ENCODE results near the gene EPG5.
"Not testable (repeated sequence)": the region's sequence is repeated elsewhere in the genome, so short reads cannot be mapped to it uniquely, and the experiment has no call there.

EPG5 gene

GRCh38 chr18:45863469-45863868, 103.7 kb downstream of the EPG5 start:
- no peak for DNase-seq

DNA sequence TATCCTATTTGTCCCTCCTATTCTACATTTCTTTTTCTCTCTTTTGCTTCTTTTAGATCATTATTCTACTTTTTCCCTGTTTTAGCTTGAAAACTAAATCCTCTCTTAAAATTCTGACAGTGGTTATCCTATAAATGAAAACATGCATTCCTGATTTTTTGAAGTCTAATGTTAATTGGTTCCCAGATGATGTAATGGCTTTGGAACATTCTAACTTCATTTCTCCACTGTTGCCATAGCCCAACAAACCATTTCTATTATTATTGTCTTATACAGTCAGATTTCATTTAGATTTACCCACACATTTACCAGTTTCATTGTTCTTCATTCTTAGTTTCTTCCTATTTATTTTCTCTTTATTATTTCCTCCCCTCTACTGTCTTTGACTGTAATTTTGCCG, 105.2 kb downstream of the EPG5 start:
- DNase-seq = no peak

DNA sequence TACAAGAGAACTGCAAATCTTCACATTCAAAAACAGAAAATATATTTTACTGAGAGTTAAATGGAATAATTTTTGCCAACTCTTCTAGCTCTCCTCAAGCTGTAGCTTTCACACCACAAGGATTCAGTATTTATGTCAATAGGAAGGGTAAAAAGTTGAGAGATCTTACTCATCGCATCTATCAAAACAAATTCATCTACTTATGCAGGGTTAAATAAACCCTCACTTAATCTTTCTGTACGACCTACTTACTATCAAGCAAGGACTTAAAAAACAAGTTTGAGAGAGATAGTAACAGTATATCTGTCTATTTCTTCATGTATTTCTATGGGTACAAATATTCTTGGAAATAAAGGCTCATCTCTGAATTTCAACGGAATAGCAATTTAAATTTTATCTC, 106.2 kb downstream of the EPG5 start:
- DNase-seq = no peak

- no peak for DNase-seq
Observed at GRCh38 chr18:45860492-45860891, 106.6 kb downstream of the EPG5 start.

DNA sequence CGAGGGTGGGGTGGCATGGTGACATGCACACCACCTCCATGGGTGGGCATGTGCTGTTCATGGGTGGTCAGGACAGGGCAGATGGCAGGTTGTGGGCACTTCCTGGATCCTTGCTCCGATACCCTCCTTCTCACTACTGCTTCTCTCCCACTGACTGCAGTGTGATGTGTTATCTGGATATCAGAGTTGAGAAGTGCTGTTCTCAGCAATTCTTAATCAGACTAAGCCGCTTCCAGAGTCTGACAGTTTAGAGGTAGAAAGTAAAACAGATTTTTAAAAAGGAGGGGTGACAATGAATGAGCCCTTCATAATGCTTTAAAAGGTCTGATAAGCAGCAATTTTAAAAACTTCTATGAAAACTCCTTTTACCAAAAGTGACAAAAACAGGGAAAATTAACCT, 107.8 kb downstream of the EPG5 start:
- no peak for DNase-seq

GRCh38 chr18:45856531-45856930, 110.6 kb downstream of the EPG5 start:
- DNase-seq = no peak

DNA sequence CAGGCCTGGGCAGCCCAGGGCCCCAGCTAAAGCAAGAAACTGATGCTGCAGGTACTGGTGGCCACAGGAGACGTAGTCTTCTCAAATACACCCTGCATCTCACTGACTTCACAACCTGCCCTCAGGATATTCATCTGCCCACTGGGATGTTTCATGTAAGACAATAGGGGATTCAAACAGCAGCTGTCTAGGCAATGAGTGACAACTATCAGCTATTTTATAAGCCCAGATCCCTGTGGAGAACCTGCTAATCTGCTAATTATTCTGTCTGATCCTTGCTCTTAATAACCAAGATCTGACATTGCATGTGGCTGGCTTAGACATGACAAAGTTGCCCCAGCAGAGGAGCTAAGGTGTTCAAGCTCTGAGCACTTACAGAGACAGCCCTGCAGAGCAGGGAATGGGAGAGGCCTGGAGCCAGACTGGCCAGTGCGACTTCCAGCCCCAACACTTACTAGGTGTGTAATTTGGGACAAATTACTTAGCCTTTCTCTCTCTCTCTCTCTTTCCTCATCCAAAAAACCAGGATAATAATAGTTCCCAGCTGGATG, 113.0 kb downstream of the EPG5 start:
- DNase-seq = no peak

DNA sequence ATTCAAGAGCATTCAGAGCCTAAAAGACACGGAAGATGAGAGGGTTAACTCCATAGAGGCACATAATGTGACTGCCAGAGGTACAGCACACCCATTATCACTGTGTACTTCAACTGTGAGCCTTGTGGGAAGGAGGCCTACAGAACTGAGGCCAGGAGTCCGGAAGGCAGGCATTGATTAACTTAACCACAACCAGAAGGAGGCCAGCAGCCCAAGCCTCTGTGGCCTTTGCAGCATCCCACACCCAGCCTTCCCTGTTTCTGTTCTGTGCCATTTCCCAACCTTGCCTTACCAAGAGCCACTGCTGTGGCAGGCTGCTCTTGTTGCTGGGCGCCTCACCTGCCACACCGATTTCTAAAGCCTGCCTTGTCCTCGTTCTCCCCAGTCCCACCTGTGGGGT, 114.5 kb downstream of the EPG5 start:
- DNase-seq = no peak

- no peak for DNase-seq
Observed at GRCh38 chr18:45851161-45851925, 115.8 kb downstream of the EPG5 start.

GRCh38 chr18:45850021-45850420, 117.1 kb downstream of the EPG5 start:
- no peak for DNase-seq

GRCh38 chr18:45849529-45849928, 117.6 kb downstream of the EPG5 start:
- no peak for DNase-seq

GRCh38 chr18:45848643-45849042, 118.5 kb downstream of the EPG5 start:
- DNase-seq = not testable (repeated sequence)

GRCh38 chr18:45847119-45847518, 120.0 kb downstream of the EPG5 start:
- DNase-seq = no peak

DNA sequence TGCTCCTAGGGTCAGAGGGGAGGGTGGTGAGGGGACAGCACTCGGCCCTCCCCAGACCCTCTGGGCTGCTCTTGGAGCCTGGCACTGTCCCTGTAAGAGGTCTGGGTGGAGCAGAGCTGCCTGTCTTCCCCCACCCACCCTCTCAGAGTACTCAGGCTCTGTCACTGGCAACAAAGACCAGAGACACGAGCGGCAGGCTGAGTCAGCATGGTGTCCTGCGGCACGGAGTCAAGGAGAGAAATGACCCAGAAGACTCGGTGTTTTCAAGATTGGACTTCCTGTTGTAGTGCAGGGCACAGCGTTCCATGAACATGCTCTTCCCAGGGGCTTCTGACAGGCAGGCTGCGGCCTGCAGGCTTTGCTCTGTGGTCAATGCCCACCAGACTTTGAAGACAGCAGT, 121.7 kb downstream of the EPG5 start:
- no peak for DNase-seq

DNA sequence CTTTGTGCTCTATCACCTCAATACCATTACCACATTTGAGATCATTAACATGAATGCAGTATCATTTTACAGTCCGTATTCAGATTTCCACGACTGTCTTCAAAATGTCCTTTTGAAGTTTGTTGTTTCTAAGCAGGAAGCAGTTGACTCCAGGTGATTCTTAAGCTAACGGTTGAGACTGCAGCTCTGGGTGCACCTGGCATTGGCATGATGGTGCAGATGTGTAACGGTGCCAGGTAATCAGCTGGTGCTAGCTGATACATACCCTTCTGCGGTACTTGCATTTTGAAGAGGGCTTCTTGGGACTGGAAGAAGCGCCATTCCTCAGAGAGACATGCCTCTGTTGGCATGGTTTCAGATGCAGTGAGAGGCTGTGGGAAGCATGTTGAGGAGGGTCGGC, 122.2 kb downstream of the EPG5 start:
- no peak for DNase-seq

GRCh38 chr18:45843019-45843418, 124.1 kb downstream of the EPG5 start:
- DNase-seq = no peak

DNA sequence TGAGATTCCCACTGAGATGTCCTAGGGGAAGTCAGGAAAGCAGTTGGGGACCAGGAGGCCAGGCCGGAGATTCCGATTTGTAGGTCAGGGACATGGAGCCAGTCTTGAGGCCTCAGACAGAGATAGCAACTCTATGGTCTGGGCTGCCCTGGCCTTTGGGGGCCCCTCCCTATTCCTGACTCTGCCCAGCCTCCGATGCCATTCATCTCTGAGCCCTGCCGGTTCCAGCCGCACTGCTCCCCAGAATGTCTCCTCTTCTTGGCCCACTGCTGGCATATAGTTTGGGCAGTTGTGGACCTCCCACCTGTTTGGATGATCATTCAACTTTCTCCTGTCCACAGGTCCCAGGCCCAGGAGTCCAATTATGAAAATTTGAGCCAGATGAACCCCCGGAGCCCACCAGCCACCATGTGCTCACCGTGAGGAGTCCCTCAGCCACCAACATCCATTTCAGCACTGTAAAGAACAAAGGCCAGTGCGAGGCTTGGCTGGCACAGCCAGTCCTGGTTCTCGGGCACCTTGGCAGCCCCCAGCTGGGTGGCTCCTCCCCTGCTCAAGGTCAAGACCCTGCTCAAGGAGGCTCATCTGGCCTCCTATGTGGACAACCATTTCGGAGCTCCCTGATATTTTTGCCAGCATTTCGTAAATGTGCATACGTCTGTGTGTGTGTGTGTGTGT, 125.2 kb downstream of the EPG5 start:
- no peak for DNase-seq

DNA sequence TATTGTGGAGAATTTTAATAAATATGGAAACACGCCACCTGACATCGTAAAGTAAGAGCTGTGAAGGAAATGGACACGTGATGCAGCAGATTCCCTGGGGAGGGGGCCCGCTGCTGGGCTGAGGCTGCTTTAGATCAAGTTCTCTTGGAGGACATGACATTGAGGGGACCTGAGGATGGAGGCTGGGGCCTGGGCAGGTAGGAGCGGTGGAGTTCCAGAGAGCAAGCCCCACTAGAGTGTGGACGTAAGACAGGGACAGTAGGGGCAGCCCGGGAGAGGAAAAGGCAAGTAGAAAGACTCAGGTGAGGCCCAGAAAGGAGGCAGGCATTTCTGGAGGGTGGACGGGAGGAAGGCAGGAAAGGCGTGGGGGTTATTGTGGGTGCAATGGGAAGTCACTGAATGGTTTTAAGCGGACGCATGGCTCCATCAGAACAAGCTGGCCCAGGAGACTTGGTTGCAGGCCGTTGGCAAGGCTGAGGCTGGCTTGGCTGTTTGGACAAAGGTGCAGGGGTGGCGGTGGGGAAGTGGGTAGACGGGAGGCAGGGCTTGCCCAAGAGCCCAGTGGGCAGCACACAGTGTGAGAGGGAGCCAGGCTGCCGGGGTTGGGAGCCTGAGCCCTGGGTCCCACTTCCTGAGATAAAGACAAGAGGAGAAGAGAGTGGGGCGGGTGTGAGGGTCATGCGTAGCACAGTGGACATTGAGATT, 125.9 kb downstream of the EPG5 start:
- DNase-seq = no peak

DNA sequence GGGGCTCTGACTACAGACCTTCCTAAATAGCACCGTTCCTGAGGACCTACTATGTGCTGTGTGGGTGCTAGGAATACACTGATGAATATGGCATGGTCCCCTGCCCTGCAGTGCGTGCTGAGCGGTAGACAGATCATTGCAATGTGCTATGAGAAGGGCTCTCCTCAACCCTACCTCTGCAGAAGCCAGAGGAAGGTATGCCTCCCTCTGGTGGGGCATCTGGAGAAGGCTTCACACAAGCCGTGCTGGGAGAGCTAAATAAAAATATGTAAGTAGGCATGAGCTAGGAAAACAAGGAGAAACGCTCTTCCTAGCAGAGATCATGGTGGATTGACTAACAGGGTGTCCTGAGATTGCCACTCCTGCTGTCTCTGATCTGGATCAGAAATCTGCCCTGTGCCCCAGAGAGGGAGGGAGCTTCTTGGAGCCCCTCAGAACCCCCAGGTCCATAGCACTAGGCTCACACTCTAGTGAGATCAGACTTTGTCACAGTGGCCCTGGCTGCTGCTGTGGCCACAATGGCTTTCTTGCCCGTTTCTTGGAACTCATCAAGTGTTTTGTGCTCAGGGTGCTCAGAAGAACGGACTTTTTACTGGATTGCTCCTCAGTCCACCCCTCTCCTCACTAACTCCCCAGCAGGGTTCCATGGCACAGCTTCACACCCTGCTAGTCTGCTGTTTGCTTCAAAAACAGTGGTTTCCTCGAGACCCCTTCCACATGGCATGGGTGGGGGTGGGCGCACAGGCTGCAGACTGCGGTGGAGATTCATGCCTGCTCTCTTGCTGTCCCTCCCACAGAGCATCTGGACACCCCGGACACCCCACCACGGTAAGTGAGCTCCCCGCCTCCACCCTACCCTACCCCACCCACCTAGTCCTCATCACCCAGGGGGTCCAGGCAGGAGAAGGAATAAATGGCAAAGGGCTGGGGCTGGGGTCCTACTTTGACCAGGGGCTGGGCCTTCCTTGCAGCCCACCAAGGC, 127.4 kb downstream of the EPG5 start:
- DNase-seq = no peak

DNA sequence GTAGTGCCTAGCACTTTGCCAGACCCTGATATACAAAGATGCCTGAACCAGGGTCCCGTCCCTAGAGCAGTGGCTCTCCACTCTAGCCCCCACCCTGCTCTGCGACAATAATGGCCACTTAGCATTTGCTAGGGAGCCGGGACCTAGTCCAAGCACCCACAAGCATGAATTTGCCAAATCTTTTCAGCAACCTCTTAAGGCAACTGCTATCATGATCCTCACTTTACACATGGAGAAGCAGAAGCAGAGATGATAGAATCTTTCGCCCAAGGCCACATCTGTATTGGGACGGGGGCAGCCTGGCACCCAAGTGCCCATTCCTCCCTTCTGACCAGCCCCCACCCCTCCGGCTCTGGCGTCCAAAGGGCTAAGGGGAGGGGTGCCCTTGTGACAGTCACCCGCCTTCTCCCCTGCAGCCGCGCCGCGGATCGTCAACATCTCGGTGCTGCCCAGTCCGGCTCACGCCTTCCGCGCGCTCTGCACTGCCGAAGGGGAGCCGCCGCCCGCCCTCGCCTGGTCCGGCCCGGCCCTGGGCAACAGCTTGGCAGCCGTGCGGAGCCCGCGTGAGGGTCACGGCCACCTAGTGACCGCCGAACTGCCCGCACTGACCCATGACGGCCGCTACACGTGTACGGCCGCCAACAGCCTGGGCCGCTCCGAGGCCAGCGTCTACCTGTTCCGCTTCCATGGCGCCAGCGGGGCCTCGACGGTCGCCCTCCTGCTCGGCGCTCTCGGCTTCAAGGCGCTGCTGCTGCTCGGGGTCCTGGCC, 128.6 kb downstream of the EPG5 start:
- no peak for DNase-seq

DNA sequence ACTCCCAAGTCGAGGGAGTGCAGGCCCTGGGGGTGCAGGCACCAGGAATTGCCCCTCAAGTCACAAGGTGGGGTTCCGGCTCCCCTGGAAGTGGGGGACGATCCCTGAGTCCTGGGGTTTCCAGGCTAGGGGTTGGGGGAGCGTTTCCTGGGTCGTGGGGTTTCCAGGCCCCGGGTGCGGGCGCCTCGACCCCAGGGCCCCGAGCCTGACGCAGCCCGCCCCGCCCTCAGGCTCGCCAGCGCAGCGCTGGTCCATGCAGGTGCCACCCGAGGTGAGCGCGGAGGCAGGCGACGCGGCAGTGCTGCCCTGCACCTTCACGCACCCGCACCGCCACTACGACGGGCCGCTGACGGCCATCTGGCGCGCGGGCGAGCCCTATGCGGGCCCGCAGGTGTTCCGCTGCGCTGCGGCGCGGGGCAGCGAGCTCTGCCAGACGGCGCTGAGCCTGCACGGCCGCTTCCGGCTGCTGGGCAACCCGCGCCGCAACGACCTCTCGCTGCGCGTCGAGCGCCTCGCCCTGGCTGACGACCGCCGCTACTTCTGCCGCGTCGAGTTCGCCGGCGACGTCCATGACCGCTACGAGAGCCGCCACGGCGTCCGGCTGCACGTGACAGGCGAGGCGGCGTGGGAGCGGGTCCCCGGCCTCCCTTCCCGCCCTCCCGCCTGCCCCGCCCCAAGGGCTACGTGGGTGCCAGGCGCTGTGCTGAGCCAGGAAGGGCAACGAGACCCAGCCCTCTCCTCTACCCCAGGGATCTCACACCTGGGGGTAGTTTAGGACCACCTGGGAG, 129.7 kb downstream of the EPG5 start:
- no peak for DNase-seq
